NB4 (cell line): Measurements from ENCODE around the gene TIPARP.

ENCODE experiments used
- CTCF ChIP-seq: IDR thresholded peaks from one replicate; pipeline ENCODE4 v1.5.1; 2012; ENCODE audit warnings: low read depth, low read length
- MAX ChIP-seq: IDR thresholded peaks from 2 replicates; pipeline ENCODE4 v1.6.1; 2011; ENCODE audit warnings: low read depth, low read length
- POLR2A ChIP-seq: IDR thresholded peaks from 2 replicates; pipeline ENCODE4 v1.6.1; 2011; ENCODE audit warnings: mild to moderate bottlenecking; ENCODE audit not compliant: insufficient read length; ENCODE audit errors: extremely low read depth

GRCh38 chr3:156743859-156744258 lies 69.5 kb downstream of the TIPARP start:
- TF ChIP-seq CTCF, result no peak
- TF ChIP-seq MAX, result no peak
- TF ChIP-seq POLR2A, result no peak
